Suppressor macrophage (primary cell): Measurements from ENCODE around the gene MEGF8.

Experiments
- DNase-seq, 4 experiments: peaks; one replicate each; pipeline ENCODE4 v3.0.0-alpha.2; 2020 to 2022
- total RNA-seq, 17 experiments: gene quantifications; one replicate each; lab custom pipeline; 2026; ENCODE audit warnings: mixed read lengths in 6 of 17, inconsistent platforms in 3 of 17; lab: John Stamatoyannopoulos, UW

Gene MEGF8
- total RNA-seq, result 35.8 to 82.1 (median 57.2) reads per million in 17 experiments

- peak; percentile 99 for DNase-seq
These were observed at the start of gene MEGF8 for GRCh38 chr19:42325308-42325895. MEGF8 (plus strand) TSS chr19:42325635; CDS start chr19:42326244, 609 bp downstream.

- peak; percentile 34 to 64 (median 56) for DNase-seq
These were observed 49.2 kb upstream of the MEGF8 start for GRCh38 chr19:42276284-42276683.

- DNase-seq, result no peak
These were observed 48.6 kb upstream of the MEGF8 start for GRCh38 chr19:42276821-42277220.

DNA sequence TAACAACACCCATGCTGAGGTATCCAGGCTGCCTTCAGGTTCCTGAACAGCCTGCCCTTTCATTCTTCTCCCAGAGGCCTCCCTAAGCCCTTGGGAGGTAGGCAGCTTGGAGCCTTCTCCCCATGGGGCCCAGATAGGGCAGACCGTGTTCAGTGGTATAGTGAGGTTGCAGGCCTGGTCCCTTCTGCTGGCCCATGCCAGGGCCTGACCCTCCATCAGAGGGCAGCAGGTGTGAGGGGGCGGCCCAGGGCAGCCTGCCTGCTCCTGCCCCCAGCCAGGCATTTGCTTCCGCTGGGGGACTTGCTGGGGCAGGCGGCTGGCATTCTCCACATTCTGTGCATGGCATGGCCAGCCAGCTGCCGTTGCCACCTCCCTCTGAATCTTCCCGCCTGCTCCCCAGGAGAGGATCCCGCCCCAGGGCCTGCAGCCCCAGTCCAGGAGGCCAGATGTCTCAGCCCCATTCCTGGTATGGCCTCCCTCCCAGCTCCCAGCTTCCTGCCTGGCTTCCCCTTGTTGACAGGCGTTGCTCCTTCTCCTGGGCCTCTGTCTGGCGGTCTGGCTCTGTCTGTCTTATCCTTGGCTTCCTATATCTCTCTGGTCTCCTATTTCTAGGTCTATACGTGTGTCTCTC is 47.5 kb upstream of the MEGF8 start:
- no peak for DNase-seq

GRCh38 chr19:42278452-42279154 is 46.8 kb upstream of the MEGF8 start:
- DNase-seq, result no peak

- DNase-seq, result no peak
These were observed 46.1 kb upstream of the MEGF8 start for GRCh38 chr19:42279155-42279901.

DNA sequence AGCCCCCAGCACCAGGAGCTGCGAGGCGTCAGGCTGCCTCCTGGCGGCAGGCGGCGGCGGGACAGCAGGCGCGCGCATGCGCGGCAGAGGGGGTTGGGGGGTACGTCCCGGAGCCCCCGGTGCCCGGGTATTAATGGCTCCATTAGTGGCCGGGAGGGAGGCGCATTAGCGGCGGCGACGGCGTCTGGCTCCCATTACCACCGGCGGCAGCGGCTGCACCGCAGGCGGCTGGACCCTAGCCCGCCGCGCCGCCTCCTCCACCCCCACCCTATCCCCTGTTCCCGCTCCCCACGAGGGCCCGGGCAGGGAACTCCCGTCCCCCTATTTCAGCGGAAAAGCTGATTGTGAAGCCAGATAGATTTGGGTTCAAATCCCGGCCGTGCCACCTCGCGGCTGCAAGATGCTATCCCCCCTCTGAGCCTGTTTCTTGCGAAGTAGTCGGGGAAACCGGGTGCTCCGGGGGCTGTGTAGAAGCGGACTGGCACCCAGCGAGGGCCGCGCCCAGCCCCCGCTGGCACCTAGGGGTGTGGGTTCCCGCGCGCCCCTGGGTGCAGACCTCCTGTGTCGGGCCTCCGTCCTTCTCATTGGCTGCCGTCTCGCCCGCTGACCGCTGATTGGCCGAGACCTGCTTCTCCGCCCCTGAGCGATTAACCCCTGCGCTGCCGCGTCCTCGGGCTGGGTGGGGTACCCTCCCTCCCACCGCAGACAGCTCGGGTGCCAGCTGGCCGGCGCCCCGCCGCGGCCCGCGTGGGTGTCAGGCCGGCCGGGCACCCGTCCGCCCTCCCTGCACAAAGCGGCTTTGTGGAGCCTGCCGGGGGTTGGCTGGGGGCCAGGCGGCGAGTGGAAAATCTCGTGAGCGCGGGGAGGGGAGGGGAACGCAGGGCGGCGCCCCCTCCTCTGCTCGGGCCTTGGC is 45.3 kb upstream of the MEGF8 start:
- peak; percentile 77 to 89 (median 86) for DNase-seq

GRCh38 chr19:42280815-42281145 is 44.7 kb upstream of the MEGF8 start:
- peak in 1 of 4 experiments; percentile 57 for DNase-seq

DNA sequence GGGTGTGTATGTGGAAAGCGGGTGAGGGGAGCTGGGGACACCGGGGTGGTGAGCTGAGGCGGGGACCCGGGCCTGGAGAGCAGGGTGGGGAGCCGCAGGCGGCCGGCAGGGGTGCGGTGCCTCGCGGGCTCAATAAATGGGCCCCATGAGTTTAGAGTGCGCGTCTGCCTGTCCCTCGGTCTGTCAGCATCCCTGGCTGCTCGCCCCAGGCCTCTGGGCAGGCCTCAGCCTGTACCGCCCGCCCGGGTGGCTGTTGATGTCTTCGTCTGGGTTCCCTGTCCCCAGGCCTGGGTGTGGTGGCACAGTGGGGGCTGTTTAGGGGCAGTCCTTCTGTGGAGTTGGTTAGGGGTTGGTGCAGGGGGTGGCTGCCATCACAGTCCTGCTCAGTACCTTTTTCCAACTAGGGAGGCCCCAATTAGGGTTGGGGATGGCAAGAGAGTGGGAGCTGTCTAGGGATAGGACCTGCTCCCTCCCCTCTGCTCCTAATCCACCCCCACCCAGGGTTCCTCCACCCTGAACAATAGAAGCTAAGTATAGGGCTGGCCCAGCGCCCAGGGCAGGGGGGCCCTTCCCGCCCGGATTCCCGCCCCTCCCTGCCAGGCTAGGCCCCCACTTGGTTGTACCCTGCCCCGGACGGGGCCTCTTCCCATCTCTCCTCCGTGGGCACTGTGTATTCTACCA is 44.1 kb upstream of the MEGF8 start:
- DNase-seq, result peak in 2 of 4 experiments; percentile 36 to 49

DNA sequence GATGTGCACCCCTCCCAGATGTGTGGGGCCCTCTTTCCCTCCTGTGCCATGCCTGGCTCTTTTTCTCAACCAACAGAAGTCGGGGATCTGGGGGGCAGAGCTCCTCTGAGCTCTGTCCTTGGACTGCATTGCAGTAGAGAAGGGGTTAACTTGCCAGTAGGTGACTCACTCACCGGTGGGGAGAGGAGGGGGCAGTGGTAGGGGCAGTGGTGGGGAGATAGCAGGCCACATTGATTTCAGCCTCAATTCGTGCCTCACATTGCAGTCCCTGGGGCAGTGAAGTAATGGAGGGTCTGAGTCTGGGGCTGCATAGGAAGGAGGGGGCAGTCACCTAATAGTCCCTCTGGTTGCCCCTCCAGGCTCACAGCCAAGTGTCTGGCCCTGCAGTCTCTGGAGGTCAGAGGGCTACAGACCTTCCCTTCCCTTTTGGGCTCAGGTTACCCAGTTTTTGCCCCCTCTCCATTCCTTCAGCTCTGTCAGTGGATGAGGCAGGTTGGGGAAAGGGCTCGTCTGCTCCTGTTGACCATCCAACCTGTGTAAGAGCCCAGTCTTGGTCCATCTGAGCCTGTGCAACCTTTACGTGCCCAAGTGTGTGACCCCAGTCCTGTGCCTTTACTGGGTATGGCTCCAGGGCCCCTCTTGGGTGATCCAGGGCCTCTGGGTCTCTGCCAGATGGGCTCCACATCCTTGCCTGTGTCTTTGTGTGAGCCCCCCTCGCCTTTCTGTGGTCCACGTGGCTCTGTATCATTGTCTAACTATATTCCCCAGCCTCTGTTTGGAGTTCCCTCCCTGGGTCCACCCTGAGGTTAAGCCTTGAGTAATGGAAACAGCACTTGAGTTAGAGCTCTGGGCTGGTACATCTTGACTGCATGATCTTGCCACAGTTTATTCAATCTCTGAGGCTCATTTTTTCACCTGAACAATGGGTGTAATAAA is 43.3 kb upstream of the MEGF8 start:
- DNase-seq, result no peak

GRCh38 chr19:42282819-42283187 is 42.6 kb upstream of the MEGF8 start:
- no peak for DNase-seq

GRCh38 chr19:42283188-42284065 is 42.0 kb upstream of the MEGF8 start:
- peak; percentile 96 to 99 (median 98) for DNase-seq

DNA sequence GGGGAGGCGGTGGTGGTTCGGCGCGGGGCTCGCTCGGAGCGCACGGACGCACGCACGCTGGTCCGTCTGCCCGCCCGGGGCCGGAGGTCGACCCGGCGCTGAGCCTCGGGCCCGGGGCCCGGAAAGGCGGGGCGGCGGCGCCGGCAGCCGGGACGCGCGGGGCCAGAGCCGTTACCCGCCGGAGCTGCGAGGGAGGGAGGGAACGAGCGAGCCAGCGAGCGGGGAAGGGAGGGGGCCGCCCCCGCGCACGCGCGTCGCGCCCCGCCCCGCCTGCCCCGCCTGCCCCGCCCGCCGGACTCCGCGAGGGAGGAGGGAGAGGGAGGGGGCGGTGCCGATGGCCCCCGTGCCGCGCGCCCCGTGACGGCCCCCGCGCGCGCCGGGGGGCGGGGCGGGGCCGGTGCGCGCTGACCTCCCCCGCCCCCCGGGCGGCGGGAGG is 41.4 kb upstream of the MEGF8 start:
- DNase-seq, result peak; percentile 85 to 96 (median 90)

DNA sequence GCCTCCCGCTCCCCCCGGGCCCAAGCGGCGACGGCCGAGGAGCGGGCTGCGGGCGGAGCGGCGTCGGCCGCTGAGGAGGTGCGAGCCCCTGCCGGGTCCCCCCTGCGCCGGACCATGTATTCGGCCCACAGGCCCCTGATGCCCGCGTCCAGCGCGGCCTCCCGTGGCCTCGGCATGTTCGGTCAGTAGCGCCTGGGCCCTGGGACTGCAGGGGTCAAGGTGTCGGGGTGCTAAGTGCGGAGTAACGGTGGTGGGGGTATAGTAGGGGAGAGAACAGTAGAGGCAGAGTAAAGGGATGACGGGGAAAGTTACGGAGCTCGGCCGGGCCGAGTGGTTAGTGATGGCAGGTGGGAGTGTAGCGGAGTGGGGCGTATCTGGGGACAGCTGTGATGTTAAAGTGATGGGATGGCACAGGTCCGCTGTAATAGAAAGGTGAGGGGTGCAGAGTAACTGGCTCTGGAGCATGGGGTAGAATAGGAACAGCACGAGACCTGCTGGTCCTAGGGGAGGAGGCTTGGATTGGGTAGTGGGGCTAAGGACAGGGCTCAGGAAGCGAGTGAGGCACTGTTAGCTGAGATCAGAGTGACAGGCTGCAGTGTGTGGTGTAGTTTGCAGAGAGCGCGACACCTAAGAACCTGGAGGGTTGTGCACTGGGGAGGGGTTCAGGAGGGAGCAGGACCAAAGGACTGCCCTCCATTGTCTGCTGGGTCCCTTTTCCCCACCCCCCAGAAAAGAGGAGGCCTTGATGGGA is 40.7 kb upstream of the MEGF8 start:
- DNase-seq, result no peak

GRCh38 chr19:42285541-42285941 is 39.9 kb upstream of the MEGF8 start:
- peak in 3 of 4 experiments; percentile 42 to 54 (median 51) for DNase-seq

DNA sequence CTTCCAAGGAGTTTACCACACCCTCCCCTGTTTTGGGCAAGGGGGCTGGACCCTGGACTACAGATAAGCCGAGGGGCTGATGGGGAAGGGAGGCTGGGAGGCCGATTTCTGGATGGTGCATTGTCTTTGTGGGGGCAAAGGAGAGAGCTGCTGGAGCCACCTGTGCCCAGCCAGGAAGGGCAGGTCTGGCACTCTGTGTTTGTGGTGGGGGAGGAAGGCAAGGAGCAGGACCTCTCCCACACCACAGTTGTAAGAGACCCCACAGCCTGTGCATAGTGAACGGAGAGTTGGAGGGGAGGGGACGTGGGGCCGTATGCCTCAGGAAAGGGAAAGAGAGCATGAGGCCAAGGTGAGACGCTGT is 39.5 kb upstream of the MEGF8 start:
- no peak for DNase-seq

- DNase-seq, result peak in 2 of 4 experiments; percentile 35 to 48
These were observed 39.0 kb upstream of the MEGF8 start for GRCh38 chr19:42286349-42287016.
